HuH-7.5 (cell line): ENCODE data around the gene HOXA10.

ENCODE experiments used
- DNase-seq: peaks from one replicate; pipeline ENCODE4 v3.0.0; 2011; ENCODE audit warnings: low spot score

Gene HOXA10

DNA sequence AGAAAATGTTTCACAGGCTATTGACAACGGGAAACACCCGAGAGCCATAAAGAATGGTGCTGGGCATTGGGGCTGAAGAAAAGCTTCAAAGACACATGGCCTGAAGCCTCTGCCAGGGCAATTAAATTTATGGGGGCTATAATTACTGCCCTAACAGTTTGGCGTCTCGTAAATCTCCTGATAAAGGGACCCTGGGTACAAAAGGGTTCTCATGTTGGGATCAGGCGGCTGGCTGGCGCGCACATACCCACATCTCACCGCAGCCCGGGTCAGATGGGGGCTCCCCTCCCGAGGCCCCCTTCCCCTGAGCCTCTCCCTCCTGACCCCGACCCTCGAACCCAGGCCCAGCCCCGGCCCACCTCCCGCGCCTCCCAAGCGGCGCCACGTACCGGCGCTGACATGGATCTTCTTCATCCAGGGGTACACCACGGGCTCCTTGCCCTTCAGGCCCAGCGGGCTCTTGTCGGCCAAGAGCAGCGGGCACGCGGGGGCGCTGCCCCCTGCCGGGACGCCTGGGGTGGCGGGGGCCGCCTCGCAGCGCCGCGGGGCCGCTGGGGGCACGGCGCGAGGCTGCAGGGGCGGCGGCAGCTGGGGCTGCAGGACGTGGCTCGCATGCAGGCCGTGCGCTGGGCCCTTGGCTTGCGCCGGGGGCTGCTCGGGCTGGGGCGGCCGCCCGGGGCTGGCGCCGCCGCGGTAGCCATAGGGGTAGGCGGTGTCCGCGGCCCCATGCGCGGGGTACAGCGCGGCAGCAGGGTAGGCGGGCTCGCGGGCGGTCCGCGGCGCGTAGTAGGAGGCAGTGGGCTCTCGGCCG lies 44.2 kb downstream of the HOXA10 start:
- DNase-seq = no peak

DNA sequence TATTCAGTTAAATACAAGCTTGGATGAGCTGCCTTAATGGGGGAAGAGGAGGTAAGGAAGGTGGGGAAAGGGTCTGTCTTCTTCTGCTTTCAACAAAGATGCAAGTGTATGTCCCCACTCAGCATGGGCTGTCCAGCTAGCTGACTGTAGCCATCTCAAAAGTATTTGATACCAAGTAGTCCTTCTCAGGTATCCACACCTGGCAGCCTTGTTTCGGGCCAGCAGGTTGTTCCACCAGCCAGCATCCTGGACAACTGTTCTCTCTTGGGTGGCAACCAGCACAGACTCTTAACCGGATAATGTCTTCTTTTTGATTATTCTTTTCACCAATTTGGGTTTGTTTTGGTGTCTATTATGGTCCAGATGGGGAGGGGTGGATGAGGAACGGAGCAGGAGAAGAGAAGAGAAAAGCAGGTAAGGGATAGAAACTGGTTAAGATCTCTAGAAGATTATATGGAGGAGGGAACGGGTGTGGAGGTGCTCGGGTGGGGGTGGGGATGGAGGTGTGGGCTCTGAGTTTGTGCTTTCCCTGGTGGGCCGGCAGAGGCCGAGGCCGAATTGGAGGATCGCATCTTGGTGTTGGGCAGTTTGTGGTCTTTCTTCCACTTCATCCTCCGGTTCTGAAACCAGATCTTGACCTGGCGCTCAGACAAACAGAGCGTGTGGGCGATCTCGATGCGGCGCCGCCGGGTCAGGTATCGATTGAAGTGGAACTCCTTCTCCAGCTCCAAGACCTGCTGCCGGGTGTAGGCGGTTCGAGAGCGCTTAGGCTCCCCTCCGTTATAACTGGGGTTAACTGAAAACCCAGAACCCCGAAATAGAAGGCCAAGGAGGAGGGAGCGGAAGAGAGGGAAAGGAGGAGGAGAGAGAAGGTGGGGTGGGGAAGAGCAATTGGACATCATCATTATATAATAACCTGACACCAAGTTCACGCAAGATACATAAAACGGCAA lies 45.1 kb downstream of the HOXA10 start:
- DNase-seq = no peak

DNA sequence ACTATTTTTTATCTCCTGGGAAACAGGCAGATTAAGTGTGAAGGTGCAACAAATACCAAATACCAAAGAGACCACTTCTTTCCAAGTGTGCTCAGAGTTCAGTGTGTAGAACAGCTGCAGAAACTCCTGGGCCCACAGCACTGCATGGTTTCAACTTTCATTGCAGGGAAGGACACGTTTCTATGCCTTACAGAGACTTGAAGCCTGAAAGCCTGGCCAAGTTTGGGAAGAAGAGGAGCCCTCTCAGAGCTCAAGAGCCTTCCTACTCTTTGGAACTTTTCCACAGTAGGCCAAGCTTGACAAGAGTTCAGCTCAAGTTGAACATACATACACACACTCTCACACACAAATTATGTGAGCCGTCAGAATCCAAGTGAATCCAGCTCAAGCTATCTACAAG lies 46.1 kb downstream of the HOXA10 start:
- DNase-seq = no peak

DNA sequence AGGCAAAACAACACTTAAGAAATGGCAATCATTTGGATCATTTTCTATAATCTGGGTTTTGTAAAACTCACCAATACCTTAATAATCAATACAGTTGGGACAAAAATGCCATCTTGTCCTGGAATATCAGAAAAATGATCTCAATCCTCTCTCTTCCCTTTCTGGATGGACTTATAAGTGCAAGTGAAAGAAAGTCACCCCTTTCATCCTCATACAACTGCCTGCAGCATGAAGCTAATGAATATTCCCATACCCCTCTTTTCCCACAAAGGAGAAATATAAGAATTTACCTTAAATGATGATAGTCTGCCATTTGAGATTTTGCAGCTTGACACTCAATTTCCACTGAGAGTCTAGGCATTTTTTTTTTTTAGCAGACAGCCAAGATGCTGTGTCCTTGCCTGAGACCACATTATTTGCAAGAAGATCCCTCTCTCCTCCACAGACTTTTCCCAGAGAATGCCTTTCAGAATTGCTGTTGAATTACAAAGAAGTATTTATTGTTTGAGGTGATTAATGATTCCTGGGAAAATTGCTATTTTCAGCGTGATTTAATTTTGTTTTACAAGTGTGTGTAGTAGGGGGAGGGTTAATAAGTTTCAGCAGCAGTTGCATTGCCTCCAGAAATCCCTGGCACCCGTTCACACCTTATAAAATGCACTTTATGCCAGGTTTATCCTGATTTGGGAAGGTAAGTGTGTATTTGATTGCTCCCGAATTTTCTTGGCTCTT lies 47.4 kb downstream of the HOXA10 start:
- DNase-seq = no peak

DNA sequence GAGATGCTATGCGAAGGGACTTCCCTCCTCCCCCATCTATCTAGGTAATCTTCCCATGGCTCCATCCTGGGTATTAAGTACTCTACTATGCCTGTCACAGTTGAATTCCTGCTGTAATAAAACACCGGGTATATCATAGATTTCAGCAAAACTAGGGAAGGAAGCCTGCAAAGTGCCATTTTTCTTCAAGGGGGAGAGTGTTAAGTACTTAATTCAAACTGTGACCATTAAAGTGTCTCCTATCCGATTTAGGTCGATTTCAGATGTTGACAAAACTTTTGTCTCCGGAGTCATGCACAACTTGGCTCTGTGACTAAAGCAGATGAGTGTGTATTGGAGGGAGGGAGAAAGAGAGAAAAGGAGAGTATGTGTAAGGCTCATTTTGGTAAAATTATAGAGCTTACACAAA lies 48.1 kb downstream of the HOXA10 start:
- DNase-seq = no peak

DNA sequence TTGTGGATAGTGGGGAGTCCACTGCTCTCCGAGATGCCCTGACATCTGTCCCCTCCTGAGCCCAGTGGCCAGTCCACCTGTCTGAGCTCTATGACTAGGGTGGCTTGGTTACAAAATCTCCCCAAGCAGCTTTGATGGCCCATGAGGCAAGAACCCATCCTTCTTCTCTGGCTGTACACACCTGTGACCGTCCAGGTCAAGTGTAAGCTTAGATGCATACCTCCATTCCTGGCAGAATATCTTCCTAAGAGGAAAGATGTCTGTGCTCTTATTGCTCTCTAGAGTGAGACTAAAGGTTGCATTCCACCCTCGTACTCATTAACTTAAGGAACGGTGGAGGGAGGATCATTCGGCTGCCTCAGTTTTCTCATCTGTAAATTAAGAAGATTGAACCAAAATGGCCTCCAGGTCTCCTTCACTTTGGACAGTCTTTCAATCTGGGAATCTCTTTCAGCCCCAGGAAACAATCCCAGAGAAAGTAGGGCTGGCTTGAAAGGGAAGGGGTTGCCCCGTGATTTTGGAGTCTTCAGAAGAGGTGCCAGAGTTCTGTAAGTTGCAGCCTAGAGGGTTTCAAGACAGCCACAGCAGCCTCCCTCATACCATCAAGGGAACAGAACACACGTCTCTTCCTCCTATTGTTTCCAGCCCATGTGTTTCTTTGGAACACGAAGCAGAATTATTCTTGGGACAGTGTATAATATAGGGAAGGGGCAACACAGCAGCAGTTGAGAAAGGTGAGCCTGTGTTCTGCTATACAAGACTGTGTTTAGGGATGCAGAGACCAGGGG lies 49.0 kb downstream of the HOXA10 start:
- no peak for DNase-seq

DNA sequence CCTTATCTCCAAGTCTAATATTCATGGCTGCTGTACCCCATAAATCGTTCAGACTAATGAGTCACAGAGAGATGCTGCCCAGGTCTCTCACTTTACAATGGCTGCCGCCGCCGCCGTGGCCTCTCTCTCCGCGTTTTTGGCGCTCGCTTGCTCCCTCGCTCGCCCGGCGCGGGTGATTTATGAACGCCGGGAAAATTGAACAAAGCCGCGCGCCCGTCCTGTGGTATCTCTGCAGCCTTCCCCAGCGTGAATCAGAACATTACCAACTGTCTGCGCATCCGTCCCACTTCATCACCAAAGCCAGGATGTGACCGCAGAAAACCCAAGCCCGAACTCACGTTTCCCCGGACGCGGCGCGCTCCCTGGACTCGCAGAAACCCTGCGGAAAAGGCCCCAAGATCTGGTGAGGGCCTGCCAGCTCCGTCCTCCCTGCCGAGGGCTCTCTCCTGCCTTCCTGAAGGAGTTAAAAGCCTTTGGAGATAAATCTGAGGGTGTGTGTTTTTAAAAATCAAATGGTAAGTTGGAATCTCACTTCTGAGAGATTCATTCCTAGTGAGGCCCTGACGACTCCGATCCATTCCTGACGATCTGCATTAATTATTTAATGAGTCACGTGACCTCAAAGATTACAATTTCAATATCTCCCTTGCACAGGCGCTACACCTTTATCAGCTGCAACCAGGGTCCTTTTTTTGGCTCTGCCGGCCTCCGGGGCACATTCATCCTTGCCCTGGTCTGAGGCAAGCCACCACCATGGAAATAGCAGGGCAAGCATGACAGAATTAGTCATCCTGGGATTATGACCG lies 49.8 kb downstream of the HOXA10 start:
- DNase-seq = no peak

DNA sequence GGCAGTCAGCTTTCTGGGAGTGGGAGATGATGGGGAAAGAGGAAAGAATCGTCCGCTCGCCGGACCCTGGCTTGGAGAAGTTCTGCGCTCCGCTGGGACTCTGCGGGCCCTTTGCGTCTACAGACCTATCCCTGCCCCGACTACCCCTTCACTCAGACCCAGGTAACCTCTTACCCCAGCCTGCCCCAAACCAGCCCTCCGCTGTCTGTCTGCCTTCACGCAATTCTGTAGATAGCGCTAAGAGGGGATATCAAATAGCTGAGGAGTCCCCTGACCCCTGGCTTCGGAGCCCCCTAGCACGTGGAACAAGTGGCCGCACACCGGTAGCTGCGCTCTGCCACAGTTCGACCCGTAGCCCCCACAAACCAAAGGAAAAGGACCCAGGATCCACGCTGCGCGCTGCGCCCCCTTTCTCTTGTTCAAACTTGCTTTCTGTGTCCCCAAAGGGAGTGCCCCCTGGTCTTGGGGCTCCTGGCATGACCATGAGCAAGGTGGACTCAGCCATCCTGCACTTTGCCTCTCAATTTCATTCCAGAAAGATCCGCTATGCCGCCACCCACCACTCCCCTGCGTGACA lies 50.6 kb downstream of the HOXA10 start:
- DNase-seq = no peak

DNA sequence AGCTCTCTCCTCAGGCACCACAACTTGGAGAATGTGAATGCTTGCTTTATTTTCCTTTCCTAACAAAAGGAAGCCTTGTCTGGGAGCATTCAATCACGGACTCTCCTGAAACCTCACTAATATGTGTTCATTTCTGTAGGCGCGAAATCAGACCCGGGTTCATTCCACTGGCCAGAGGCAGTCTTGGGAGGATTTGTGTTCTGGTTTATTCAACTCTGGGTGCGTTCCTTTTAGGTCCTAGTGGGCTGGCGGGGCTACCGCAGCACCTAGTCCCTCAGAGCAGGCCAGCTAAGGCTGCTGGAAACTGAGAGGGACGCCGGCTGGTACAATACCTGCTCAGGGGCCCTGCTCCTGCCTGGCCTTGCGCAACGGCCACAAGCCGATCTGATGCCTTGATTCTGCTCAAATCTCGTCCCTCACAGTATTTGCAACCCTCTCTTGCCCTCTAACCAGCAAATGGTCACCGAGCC lies 51.1 kb downstream of the HOXA10 start:
- no peak for DNase-seq

DNA sequence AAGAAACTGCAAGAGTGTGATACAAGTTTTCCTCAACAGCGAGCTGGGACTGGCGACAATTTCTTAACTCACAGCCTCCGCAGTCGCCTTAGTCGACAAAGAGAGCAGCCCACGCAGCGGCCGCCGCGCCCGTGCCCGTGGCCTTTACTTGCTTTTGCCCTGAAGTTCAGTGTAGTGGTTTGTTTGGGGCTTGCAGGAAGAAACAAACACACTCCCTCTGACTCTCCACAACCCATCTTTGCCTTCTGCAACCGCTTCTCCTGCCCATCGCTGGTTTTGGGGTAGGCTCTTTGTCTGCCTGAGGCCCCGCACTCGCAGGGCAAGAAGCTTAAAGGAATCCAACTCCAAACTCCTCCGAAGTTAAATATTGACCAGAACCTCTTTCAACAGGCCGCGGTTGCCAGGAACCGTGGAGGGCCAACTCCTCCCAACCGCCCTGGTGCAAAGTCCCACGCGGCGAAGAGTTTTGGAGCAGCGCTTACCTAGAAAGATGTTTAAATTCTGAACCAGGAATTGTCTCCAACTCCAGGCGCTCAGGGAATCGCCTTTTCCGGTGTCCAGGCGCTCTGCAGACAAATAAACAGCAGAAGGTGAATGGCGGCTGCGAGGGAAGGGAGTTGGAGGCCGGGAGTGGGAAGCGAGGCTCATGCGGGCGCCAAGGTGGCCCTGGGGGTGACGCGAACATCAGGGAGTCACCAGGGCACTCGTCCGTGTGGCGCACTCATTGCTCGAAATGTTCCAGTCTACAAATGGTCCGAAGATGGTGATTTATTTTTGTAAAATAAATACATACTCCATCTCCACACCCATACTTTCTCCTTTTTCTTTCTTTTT lies 51.8 kb downstream of the HOXA10 start:
- DNase-seq = no peak

DNA sequence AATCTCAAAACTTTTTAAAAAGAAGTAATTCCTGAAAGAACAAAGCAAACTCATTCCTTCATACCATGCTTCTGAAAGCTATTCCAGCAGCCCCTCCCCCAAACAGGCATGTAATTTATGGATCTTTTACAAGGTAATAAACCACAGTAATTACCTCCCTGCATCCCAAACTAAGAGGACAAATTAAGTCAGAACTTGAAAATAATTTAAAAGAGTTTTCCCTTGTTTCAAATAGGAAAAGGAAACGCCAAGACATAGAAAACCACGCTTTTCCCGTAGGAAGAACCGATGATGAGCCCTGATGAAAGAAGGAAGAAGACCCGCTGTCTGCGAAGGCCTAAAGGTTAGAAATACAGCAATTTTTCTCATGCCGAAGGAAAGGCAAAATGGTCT lies 52.4 kb downstream of the HOXA10 start:
- DNase-seq = no peak
